ENCODE measurements around the gene PSPN. TPM values are rescaled to one million over a fixed set of nuclear protein-coding genes. Genes with fewer than 3 reads are reported as not detected.

Gene PSPN
- total RNA-seq, 4 donors from 2014 or later, result 0.83 to 5.2 (median 2.2) TPM

DNA sequence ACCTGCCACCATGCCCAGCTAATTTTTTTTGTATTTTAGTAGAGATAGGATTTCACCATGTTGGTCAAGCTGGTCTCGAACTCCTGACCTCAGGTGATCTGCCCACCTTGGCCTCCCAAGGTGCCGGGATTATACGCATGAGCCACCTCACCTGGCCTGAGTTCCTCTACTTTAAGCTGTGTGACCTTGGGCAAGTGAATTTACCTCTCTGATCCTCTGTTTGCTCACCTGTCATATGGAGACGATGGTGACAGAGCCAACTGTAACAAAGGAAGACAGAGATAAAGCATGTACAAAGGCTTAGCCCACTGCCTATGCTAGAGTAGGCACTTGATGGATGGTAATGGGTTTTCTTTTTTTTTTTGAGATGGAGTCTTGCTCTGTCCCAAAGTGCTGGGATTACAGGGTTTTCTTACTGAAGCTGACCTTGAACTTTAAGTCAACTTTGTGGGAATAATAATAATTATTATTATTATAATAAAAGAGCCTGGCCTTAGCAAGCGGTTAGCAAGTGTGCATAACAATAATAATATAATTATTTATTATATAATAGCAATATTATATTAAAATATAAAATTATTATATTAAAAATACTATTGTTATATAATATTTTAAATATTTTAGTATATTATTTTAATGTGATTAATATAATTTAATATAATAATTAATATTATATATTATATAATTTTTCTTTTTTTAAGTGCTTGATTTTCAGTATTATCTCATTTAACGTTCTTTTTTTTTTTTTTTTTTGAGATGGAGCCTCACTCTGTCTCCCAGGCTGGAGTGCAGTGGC is 41.0 kb downstream of the PSPN start:
- H3K27me3 ChIP-seq, result no peaks in the 10 kb centered on the region
- H3K4me1 ChIP-seq, result no peaks in the 10 kb centered on the region
- no peak for TF ChIP-seq POLR2A (IDR thresholded peaks at IDR 0.05)
- TF ChIP-seq, protein P1, sequence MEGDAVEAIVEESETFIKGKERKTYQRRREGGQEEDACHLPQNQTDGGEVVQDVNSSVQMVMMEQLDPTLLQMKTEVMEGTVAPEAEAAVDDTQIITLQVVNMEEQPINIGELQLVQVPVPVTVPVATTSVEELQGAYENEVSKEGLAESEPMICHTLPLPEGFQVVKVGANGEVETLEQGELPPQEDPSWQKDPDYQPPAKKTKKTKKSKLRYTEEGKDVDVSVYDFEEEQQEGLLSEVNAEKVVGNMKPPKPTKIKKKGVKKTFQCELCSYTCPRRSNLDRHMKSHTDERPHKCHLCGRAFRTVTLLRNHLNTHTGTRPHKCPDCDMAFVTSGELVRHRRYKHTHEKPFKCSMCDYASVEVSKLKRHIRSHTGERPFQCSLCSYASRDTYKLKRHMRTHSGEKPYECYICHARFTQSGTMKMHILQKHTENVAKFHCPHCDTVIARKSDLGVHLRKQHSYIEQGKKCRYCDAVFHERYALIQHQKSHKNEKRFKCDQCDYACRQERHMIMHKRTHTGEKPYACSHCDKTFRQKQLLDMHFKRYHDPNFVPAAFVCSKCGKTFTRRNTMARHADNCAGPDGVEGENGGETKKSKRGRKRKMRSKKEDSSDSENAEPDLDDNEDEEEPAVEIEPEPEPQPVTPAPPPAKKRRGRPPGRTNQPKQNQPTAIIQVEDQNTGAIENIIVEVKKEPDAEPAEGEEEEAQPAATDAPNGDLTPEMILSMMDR (IDR thresholded peaks at IDR 0.05), result no peak
- H3K36me3 ChIP-seq, result no peaks in the 10 kb centered on the region
- H3K27ac ChIP-seq, result no peak overlapping the region
- no peak overlapping the region for H3K4me3 ChIP-seq
- no peak for DNase-seq
- H3K9me3 ChIP-seq, result no peaks in the 10 kb centered on the region

DNA sequence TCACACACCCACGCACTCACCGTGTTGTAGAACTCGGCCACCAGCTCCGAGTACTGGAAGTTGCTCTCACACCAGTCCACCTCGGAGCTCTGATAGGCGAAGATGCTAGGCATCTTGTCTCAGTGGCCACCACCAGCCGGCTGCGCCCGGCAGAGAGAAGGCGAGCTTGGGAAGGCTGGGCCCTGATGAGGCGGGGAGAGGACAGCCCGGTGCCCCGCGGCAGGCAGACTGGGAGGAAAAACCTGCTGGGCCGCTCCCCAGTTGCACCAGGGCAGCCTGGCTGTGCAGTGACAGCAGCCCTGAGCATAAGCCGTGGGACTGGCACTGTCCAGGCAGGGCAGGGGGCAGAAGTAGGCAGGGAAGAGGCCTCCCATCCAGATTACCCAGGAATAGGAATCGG is 42.3 kb downstream of the PSPN start, which contains the start of gene ACER1:
Gene ACER1, minus strand, starts transcription at position 174 of the 400 bp plus-strand sequence. Its CDS starts 61 bp downstream, at position 113.
- Histone ChIP-seq H3K36me3 (no peaks in the 10 kb centered on the region), H3K4me3 (no peak within 1 kb of the TSS), H3K27ac (no peak within 1 kb of the TSS), H3K9me3 (no peaks in the 10 kb centered on the region), H3K4me1 (no peaks in the 10 kb centered on the region), H3K27me3 (no peaks in the 10 kb centered on the region)
- no peak for DNase-seq
- TF ChIP-seq POLR2A (IDR thresholded peaks at IDR 0.05), result no peak
- TF ChIP-seq, protein P1 (IDR thresholded peaks at IDR 0.05), result no peak

DNA sequence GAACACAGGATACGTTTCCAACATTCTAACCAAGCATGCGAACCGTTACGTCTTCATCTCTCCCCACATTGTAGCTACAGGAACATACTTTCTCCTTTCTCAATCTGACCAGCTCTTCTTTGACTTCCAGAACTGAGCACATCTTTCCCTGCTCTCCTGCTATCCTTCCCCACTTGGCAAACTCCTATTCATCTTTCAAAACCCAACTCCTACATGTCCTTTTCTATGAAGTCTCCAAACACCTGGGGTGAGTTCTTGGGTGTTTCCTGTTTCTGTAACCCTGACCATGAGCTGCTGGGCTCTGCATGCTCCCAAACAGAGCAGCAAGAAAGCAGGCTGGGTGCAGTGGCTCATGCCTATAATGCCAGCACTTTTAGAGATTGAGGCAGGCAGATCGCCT is 48.9 kb downstream of the PSPN start:
- no peaks in the 10 kb centered on the region for H3K27me3 ChIP-seq
- no peak overlapping the region for H3K4me3 ChIP-seq
- H3K9me3 ChIP-seq, result no peaks in the 10 kb centered on the region
- no peak for DNase-seq
- no peaks in the 10 kb centered on the region for H3K36me3 ChIP-seq
- TF ChIP-seq, protein P1 (IDR thresholded peaks at IDR 0.05), result no peak
- no peak for TF ChIP-seq POLR2A (IDR thresholded peaks at IDR 0.05)
- no peak overlapping the region for H3K27ac ChIP-seq
- H3K4me1 ChIP-seq, result no peaks in the 10 kb centered on the region

DNA sequence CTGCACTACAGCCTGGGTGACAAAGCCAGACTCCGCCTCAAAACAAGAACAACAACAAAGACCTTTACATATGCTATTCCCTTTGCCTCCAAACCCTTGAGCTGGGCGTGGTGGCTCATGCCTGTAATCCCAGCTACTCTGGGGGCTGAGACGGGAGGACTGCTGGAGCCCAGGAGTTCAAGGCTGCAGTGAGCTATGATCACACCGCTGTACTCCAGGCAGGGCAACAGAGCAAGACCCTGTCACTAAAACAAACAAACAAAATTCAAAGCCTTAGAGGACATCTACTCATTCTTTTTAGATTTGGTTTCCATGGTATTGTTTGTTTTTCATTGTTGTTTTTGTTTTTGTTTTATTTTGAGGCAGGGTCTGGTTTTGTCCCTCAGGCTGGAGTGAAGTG is 50.1 kb downstream of the PSPN start:
- Histone ChIP-seq H3K9me3 (no peaks in the 10 kb centered on the region), H3K36me3 (no peaks in the 10 kb centered on the region), H3K4me3 (no peak overlapping the region), H3K4me1 (no peaks in the 10 kb centered on the region), H3K27me3 (no peaks in the 10 kb centered on the region), H3K27ac (no peak overlapping the region)
- no peak for DNase-seq
- TF ChIP-seq, protein P1 (IDR thresholded peaks at IDR 0.05), result no peak
- TF ChIP-seq POLR2A (IDR thresholded peaks at IDR 0.05), result no peak

Small RNA genes within 50 kb of the gene (small RNA-seq; reads per million reads assigned to genes)
- gene MIR6790 (0 reads per million in 2 donors), gene MIR6885 (0 reads per million in 2 donors)

Other genes with a start within 250 kb of the PSPN start
- under 1 TPM in 1 of 4 donors, not detected in 3; 0.57 TPM for gene ACSBG2, start 240.3 kb downstream of the PSPN start, total RNA-seq
- 10 to 100 TPM in 3 of 4 donors, 1 to 10 TPM in 1; 9.5 to 24.8 (median 19.3) TPM for gene MLLT1, start 96.0 kb downstream of the PSPN start, total RNA-seq
- gene ACER1, start 42.3 kb downstream of the PSPN start, total RNA-seq, result under 1 TPM in 1 of 4 donors, not detected in 3; 0.67 TPM
- 10 to 100 TPM; 62.9 to 79.9 (median 69.8) TPM for gene CLPP, start 14.4 kb downstream of the PSPN start, total RNA-seq
- 100 to 1,000 TPM in 2 of 4 donors, 10 to 100 TPM in 2; 51.2 to 121 (median 108) TPM for gene ALKBH7, start 3.1 kb downstream of the PSPN start, total RNA-seq
- gene GTF2F1, start 17.2 kb upstream of the PSPN start, total RNA-seq, result 10 to 100 TPM; 36.3 to 97.4 (median 54.0) TPM
- gene KHSRP, start 48.9 kb upstream of the PSPN start, total RNA-seq, result 100 to 1,000 TPM in 3 of 4 donors, 10 to 100 TPM in 1; 91.2 to 162 (median 118) TPM
- gene SLC25A41, start 57.8 kb upstream of the PSPN start, total RNA-seq, result 1 to 10 TPM in 1 of 4 donors, not detected in 3; 2.5 TPM
- 100 to 1,000 TPM in 3 of 4 donors, 10 to 100 TPM in 1; 69.3 to 209 (median 122) TPM for gene SLC25A23, start 83.9 kb upstream of the PSPN start, total RNA-seq
- 100 to 1,000 TPM in 3 of 4 donors, 10 to 100 TPM in 1; 21.5 to 245 (median 190) TPM for gene CRB3, start 88.3 kb upstream of the PSPN start, total RNA-seq
- 10 to 100 TPM in 1 of 4 donors, 1 to 10 TPM in 3; 4.5 to 25.6 (median 8.2) TPM for gene DENND1C, start 105.9 kb upstream of the PSPN start, total RNA-seq
- gene TUBB4A, start 126.4 kb upstream of the PSPN start, total RNA-seq, result 1 to 10 TPM in 1 of 4 donors, under 1 TPM in 1, not detected in 2; 0.54 to 1.6 TPM
- gene TNFSF9, start 155.1 kb upstream of the PSPN start, total RNA-seq, result under 1 TPM in 2 of 4 donors, not detected in 2; 0.53 to 0.95 TPM
- not detected for gene CD70, start 215.2 kb upstream of the PSPN start, total RNA-seq